GM19351 (cell line): ENCODE measurements around the gene PGA3.
"Not testable (repeated sequence)": the region's sequence is repeated elsewhere in the genome, so short reads cannot be mapped to it uniquely, and the experiment has no call there.

ENCODE experiments used
- ATAC-seq: cut with Tn5 transposase; IDR thresholded peaks from one replicate; pipeline ENCODE4 v1.9.1; 2021; ENCODE audit warnings: mild to moderate bottlenecking, moderate library complexity; ENCODE audit not compliant: unreplicated experiment

The PGA3 gene

DNA sequence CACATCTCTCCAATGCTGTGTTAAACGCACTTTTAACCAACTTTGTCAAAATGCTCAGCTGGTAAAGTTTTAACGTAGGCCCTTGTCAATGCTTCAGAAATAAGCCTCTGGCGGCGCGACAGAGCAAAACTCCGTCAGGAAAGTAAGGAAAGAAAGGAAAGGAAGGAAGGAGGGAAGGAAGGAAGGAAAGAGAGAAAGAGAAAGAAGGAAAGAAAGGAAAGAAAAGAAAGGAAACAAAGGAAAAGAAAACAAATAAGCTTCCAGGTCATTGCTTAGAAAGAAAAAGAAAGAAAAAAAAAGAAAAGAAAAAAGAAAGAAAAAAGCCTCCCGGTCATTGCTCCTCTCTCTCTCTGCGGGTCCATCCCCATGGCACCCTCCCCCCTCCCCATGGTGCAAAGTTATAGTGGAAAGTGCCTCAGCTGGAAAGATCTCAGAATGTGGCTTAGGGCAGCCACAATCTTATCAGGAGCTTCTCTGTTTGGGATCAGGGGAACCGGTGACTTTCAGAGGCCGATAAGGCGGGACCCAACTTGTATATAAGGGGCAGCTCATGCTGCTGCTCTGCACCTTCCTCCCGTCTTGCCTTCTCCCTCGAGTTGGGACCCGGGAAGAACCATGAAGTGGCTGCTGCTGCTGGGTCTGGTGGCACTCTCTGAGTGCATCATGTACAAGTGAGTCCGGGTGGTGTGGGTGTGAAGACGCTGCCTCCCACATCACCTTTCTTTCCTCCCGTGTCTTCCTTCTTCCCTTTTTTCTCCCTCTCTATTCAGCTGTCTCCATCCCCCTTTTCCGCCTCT is at the start of gene PGA3:
Gene PGA3, plus strand, starts transcription at position 566 of the 797 bp plus-strand sequence. Its CDS starts 50 bp downstream, at position 616.
- not testable (repeated sequence) for ATAC-seq

- ATAC-seq: no peak
These were observed 49.7 kb upstream of the PGA3 start for GRCh38 chr11:61153593-61154095.

DNA sequence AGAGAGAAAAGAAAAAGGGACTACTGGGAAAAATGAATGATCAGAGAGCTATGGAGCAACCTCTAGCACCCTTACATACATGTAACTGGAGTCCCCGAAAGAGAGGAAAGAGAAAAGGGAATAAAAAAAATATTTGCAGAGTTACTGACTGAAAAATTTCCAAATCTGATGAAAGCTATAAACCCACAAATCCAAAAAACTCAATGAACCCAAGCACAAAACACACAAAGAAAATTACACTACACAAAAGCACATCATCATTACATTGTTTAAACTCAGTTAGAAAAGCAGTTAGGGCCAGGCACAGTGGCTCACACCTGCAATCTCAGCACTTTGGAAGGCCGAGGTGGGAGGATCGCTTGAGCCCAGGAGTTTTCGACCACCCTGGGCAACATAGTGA is 48.8 kb upstream of the PGA3 start:
- no peak for ATAC-seq

- ATAC-seq: no peak
These were observed 48.0 kb upstream of the PGA3 start for GRCh38 chr11:61155312-61155711.

DNA sequence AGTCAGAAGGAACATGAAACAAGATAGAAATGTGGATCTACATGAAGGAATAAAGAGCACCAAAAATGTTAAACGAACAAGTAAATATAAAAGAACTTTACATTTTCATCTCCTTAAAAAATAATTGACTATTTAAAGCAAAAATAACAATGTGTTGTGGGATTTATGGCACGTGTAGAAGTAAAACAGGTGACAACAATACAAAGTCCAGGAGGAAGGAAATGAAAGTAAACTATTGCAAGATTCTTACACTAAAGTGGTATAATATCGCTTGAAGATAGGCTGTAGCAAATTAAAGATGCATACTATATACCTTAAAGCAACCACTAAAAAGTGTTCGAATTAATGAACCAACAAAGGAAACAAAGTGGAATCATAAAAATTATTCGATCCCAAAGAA is 47.6 kb upstream of the PGA3 start:
- ATAC-seq: no peak

GRCh38 chr11:61157743-61158142 is 45.6 kb upstream of the PGA3 start:
- no peak for ATAC-seq

DNA sequence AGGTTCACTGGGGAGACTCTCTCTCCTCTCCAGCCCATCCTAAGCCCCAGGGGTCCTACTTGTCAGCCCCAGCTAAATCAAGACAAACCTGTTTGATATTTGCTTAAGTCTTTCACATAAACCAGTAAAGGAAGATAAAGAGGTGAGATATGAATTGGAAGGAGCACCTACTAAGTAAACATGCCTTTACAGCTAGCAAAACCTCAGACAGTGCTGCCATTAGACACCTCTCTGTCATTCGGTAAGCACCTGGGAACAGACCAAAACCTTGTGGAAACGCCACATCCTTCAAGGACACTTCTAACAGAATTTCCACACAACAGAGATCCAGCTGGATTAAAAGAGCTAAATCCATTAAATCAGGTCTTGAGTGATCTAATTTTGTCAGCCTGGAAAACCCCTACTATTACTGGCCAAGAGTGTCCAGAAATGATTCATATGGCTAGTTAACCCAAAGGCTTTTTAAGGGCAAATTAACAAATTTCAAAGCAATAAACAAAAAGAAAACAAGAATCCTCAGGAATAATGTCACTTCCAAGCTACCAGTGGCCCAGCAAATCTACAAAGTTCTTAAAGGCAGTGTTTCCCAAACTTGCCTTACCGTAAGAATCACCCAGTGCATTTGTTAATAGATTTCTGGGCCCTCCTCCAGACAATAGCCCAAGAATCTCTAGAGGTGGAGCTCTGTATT is 44.5 kb upstream of the PGA3 start:
- ATAC-seq: no peak

- ATAC-seq: no peak
These were observed 42.7 kb upstream of the PGA3 start for GRCh38 chr11:61160487-61161189.

GRCh38 chr11:61161190-61162091 is 41.9 kb upstream of the PGA3 start, which contains the start of gene VPS37C:
VPS37C (minus strand) TSS chr11:61161426; CDS start chr11:61138829, 22,597 bp downstream.
- ATAC-seq: peak; percentile 62

GRCh38 chr11:61162092-61162941 is 41.0 kb upstream of the PGA3 start:
- ATAC-seq: no peak

- ATAC-seq: no peak
These were observed 40.3 kb upstream of the PGA3 start for GRCh38 chr11:61163021-61163420.

GRCh38 chr11:61163714-61164605 is 39.4 kb upstream of the PGA3 start:
- ATAC-seq: no peak

DNA sequence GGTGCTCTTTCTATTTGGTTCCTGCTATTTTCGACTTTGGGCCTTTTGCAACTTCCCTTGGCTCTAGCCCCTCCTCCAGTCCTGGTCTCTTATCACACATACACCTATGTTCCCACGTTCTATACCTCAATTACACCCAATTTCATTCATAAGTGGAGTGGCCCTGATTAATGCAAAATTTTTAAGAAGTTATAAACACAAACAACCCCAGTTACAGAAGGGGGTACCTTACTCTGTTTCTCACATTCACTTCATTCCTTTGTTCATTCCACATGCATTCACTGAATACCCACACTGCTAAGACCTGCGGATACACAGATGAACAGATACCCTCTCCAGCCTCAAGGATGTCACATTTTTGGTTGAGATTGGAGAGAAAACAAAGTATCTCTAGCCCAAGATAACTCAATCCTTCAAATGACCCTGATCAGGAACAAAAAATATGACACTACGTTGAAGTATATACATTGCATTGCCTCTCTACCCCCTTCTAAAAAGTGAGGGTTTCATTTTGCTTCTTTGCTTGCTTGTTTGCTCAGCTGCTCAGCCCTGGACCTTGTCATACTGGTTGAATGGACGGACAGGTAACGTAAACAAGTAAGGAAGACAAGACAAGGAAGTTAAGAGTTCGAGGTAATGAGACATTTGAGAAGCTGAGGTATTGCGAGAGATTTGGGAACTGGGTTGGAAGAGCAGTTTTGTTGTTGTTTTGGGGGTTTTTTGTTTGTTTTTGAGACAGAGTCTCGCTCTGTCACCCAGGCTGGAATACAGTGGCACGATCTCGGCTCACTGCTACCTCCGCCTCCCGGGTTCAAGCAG is 38.5 kb upstream of the PGA3 start:
- no peak for ATAC-seq

DNA sequence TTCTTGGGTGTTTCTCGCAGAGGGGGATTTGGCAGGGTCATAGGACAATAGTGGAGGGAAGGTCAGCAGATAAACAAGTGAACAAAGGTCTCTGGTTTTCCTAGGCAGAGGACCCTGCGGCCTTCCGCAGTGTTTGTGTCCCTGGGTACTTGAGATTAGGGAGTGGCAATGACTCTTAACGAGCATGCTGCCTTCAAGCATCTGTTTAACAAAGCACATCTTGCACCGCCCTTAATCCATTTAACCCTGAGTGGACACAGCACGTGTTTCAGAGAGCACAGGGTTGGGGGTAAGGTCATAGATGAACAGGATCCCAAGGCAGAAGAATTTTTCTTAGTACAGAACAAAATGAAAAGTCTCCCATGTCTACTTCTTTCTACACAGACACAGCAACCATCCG is 37.5 kb upstream of the PGA3 start:
- not testable (repeated sequence) for ATAC-seq

- ATAC-seq: not testable (repeated sequence)
These were observed 37.0 kb upstream of the PGA3 start for GRCh38 chr11:61166331-61166730.

DNA sequence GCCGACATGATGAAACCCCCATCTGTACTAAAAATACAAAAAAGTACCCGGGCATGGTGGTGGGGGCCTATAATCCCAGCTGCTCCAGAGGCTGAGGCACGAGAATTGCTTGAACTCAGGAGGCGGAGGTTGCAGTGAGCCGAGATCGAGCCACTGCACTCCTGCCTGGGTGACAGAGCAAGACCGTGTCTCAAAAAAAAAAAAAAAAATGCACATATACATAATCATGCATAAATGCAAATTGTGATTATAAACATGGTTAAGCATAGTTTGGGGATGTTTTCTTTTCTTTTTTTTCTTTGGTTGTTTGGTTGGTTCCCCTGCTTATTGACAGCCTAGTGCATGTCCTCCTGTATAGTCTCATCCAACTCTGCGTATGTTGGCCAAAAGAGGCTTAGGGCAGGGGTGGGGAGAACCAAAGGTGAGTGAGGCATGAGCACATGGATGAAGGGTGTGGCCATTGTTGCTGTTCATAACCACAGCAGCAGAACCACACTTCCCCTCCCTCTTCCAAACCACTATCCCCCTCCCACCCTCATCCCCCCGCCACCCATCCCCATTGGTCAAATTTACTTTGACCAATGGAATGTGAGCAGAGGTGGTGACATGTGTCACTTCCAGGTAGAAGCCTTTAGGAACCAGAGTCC is 35.1 kb upstream of the PGA3 start:
- ATAC-seq: no peak

GRCh38 chr11:61168800-61169199 is 34.5 kb upstream of the PGA3 start:
- no peak for ATAC-seq
